WTC11 (cell line): Measurements from ENCODE around the gene EDA. TPM values are rescaled to one million over a fixed set of nuclear protein-coding genes. Genes with fewer than 3 reads are reported as not detected.

Experiments
- ATAC-seq: fragments of 200-7000 bp; cut with Tn5 transposase; 2 replicates; pipeline ENCODE4 v1.10.0; 2021; ENCODE audit warnings: mild to moderate bottlenecking, moderate library complexity
- CTCF ChIA-PET: fragments of 300-600 bp; sonication (Branson Sonifier 250); formaldehyde crosslinking; loops from one replicate; lab custom pipeline; 2021; ENCODE audit warnings: antibody characterized with exemption; lab: Charles Lee
- POLR2A ChIA-PET: fragments of 350-600 bp; sonication (Branson Sonifier 250); formaldehyde crosslinking; loops from one replicate; lab custom pipeline; 2021; ENCODE audit warnings: antibody characterized with exemption; lab: Charles Lee
- DNase-seq: peaks from one replicate; pipeline ENCODE4 v3.0.0; 2021; ENCODE audit warnings: low spot score
- H3K27ac Mint-ChIP-seq: 2 replicates; pipeline ENCODE4 v1.8.0; 2021; ENCODE audit warnings: mixed read lengths
- H3K27me3 Mint-ChIP-seq: 2 replicates; pipeline ENCODE4 v1.8.0; 2021; ENCODE audit warnings: low read depth, mild to moderate bottlenecking, moderate library complexity, mixed read lengths
- H3K36me3 Mint-ChIP-seq: 2 replicates; pipeline ENCODE4 v1.8.0; 2021; ENCODE audit warnings: mixed read lengths
- H3K4me1 Mint-ChIP-seq: 2 replicates; pipeline ENCODE4 v1.8.0; 2022; ENCODE audit warnings: mixed read lengths
- H3K4me3 Mint-ChIP-seq: 2 replicates; pipeline ENCODE4 v1.8.0; 2021; ENCODE audit warnings: mild to moderate bottlenecking, moderate library complexity, mixed read lengths
- H3K9me3 Mint-ChIP-seq: 2 replicates; pipeline ENCODE4 v1.8.0; 2021; ENCODE audit warnings: mixed read lengths
- ARID4B ChIP-seq: sonication (generic); formaldehyde crosslinking; IDR thresholded peaks from 2 replicates; pipeline ENCODE4 v1.8.0; 2023; ENCODE audit warnings: missing genetic modification reagents, mild to moderate bottlenecking, borderline replicate concordance
- ATF1 ChIP-seq: sonication (generic); formaldehyde crosslinking; IDR thresholded peaks from 2 replicates; pipeline ENCODE4 v1.8.1; 2023; ENCODE audit warnings: mild to moderate bottlenecking, moderate library complexity, missing genetic modification reagents
- EMX1 ChIP-seq: fragments of 250-450 bp; sonication (Bioruptor Pico); IDR thresholded peaks from 2 replicates; pipeline ENCODE4 v1.8.0; 2021; ENCODE audit warnings: mild to moderate bottlenecking
- ERG ChIP-seq: fragments of 250-450 bp; sonication (Bioruptor Pico); IDR thresholded peaks from 2 replicates; pipeline ENCODE4 v1.8.0; 2021; ENCODE audit warnings: mild to moderate bottlenecking
- ESRRA ChIP-seq: sonication (generic); formaldehyde crosslinking; IDR thresholded peaks from 2 replicates; pipeline ENCODE4 v1.8.1; 2022; ENCODE audit warnings: mild to moderate bottlenecking, missing genetic modification reagents, borderline replicate concordance
- FOXK1 ChIP-seq: sonication (generic); formaldehyde crosslinking; IDR thresholded peaks from 2 replicates; pipeline ENCODE4 v1.8.0; 2022; ENCODE audit warnings: mild to moderate bottlenecking, moderate library complexity, missing genetic modification reagents
- GRHL2 ChIP-seq: fragments of 250-450 bp; sonication (Bioruptor Pico); IDR thresholded peaks from 2 replicates; pipeline ENCODE4 v1.8.0; 2022; ENCODE audit warnings: mild to moderate bottlenecking, moderate library complexity; ENCODE audit not compliant: insufficient replicate concordance, severe bottlenecking
- KAT7 ChIP-seq: sonication (generic); formaldehyde crosslinking; IDR thresholded peaks from 2 replicates; pipeline ENCODE4 v1.8.1; 2023; ENCODE audit warnings: missing genetic modification reagents, mild to moderate bottlenecking, borderline replicate concordance
- MAX ChIP-seq: sonication (generic); formaldehyde crosslinking; IDR thresholded peaks from 2 replicates; pipeline ENCODE4 v1.8.0; 2022; ENCODE audit warnings: mild to moderate bottlenecking, missing genetic modification reagents
- NR1H2 ChIP-seq: sonication (generic); formaldehyde crosslinking; IDR thresholded peaks from 2 replicates; pipeline ENCODE4 v1.9.0; 2021; ENCODE audit warnings: mild to moderate bottlenecking, moderate library complexity, missing genetic modification reagents
- NR2C2 ChIP-seq: sonication (generic); formaldehyde crosslinking; IDR thresholded peaks from 2 replicates; pipeline ENCODE4 v1.8.0; 2022; ENCODE audit warnings: mild to moderate bottlenecking, missing genetic modification reagents
- PRDM15 ChIP-seq: sonication (generic); formaldehyde crosslinking; IDR thresholded peaks from 2 replicates; pipeline ENCODE4 v1.8.0; 2022; ENCODE audit warnings: missing genetic modification reagents
- PREB ChIP-seq: sonication (generic); formaldehyde crosslinking; IDR thresholded peaks from 2 replicates; pipeline ENCODE4 v1.8.1; 2022; ENCODE audit warnings: mild to moderate bottlenecking, missing genetic modification reagents, moderate library complexity, borderline replicate concordance
- SMAD3 ChIP-seq: sonication (generic); formaldehyde crosslinking; IDR thresholded peaks from 2 replicates; pipeline ENCODE4 v1.8.0; 2022; ENCODE audit warnings: missing genetic modification reagents, mild to moderate bottlenecking, borderline replicate concordance
- ZMAT4 ChIP-seq: fragments of 250-450 bp; sonication (Bioruptor Pico); IDR thresholded peaks from 2 replicates; pipeline ENCODE4 v1.9.0; 2021; ENCODE audit warnings: mild to moderate bottlenecking
- ZNF219 ChIP-seq: sonication (generic); formaldehyde crosslinking; IDR thresholded peaks from 2 replicates; pipeline ENCODE4 v1.8.0; 2023; ENCODE audit warnings: missing genetic modification reagents, mild to moderate bottlenecking, borderline replicate concordance
- ZNF423 ChIP-seq: fragments of 250-450 bp; sonication (Bioruptor Pico); IDR thresholded peaks from 2 replicates; pipeline ENCODE4 v2.1.2; 2022; ENCODE audit warnings: mild to moderate bottlenecking, moderate library complexity
- ZNF512 ChIP-seq: sonication (generic); formaldehyde crosslinking; IDR thresholded peaks from 2 replicates; pipeline ENCODE4 v1.8.1; 2022; ENCODE audit warnings: missing genetic modification reagents, borderline replicate concordance
- total RNA-seq: library from RNA; stranded (reverse); gene quantifications from 3 replicates; pipeline ENCODE4 v1.2.3, GENCODE V29; 2021

The EDA gene
- total RNA-seq, 1 experiment from 2014 or later = 15.1 TPM

GRCh38 chrX:69761633-69762032 is 145.7 kb downstream of the EDA start:
- no peak for TF ChIP-seq ZNF219
- no peak for TF ChIP-seq MAX (CRISPR knock-in tag)
- TF ChIP-seq NR1H2 (CRISPR knock-in tag) = no peak
- TF ChIP-seq ATF1 (CRISPR knock-in tag) = no peak
- TF ChIP-seq ZNF423 (CRISPR knock-in tag) = no peak
- no peak for TF ChIP-seq EMX1 (CRISPR knock-in tag)
- no peak for TF ChIP-seq KAT7
- TF ChIP-seq ARID4B = no peak
- CTCF ChIA-PET = no interaction called here
- Mint-ChIP-seq H3K4me1 (no peaks in the 10 kb centered on the region), H3K27me3 (no peaks in the 10 kb centered on the region; the same call in 1 of the 2 replicates), H3K4me3 (no peak overlapping the region), H3K27ac (no peak overlapping the region), H3K9me3 (peaks cover 6% of the 10 kb centered on the region), H3K36me3 (no peaks in the 10 kb centered on the region)
- DNase-seq (no peak), ATAC-seq (no peak)
- POLR2A ChIA-PET = no interaction called here

GRCh38 chrX:69762340-69762739 is 146.4 kb downstream of the EDA start:
- ChIA-PET CTCF (interaction anchor here (0.6 kb wide), 1 partner anchor 268 kb away, joined by 3 read pairs; no protein-coding TSS in a partner anchor), POLR2A (no interaction called here)
- Mint-ChIP-seq H3K4me3 (no peak overlapping the region), H3K36me3 (no peaks in the 10 kb centered on the region), H3K27me3 (no peaks in the 10 kb centered on the region; the same call in 1 of the 2 replicates), H3K27ac (no peak overlapping the region), H3K4me1 (no peaks in the 10 kb centered on the region), H3K9me3 (peaks cover 6% of the 10 kb centered on the region)
- ATAC-seq (no peak), DNase-seq (no peak)
- TF ChIP-seq PREB (CRISPR knock-in tag) (no peak), ESRRA (no peak), GRHL2 (CRISPR knock-in tag) (no peak), PRDM15 (CRISPR knock-in tag) (no peak), FOXK1 (CRISPR knock-in tag) (no peak), NR2C2 (CRISPR knock-in tag) (no peak), ZMAT4 (CRISPR knock-in tag) (no peak), ZNF512 (no peak), ATF1 (CRISPR knock-in tag) (no peak), ERG (no peak), SMAD3 (CRISPR knock-in tag) (no peak)
